HEK293T (cell line): ENCODE results near the gene ZBTB9.

Experiments used
- CTCF ChIA-PET: fragments of 350-600 bp; formaldehyde crosslinking; extraction: SDS; loops from one replicate; lab custom pipeline; 2021; ENCODE audit warnings: antibody characterized with exemption, inconsistent platforms; lab: Yijun Ruan, JAX
- POLR2A ChIA-PET: fragments of 350-600 bp; formaldehyde crosslinking; extraction: SDS; loops from one replicate; lab custom pipeline; 2020; ENCODE audit warnings: antibody characterized with exemption, inconsistent platforms; lab: Yijun Ruan, JAX
- DNase-seq: peaks from one replicate; pipeline ENCODE4 v3.0.0; 2012; ENCODE audit warnings: mixed read lengths; ENCODE audit errors: extremely low spot score
- ARNT ChIP-seq: fragments of 450-650 bp; IDR thresholded peaks from 2 replicates; pipeline ENCODE4 v1.6.1; 2017; ENCODE audit warnings: mild to moderate bottlenecking
- BHLHE40 ChIP-seq: fragments of 450-650 bp; IDR thresholded peaks from 2 replicates; pipeline ENCODE4 v1.6.1; 2016; ENCODE audit warnings: mild to moderate bottlenecking, moderate library complexity, borderline replicate concordance
- CTBP1 ChIP-seq: fragments of 450-650 bp; IDR thresholded peaks from 2 replicates; pipeline ENCODE4 v1.6.1; 2016; ENCODE audit warnings: borderline replicate concordance
- ELF4 ChIP-seq: fragments of 450-650 bp; IDR thresholded peaks from 2 replicates; pipeline ENCODE4 v1.6.1; 2017; ENCODE audit warnings: antibody characterized with exemption
- FOXA1 ChIP-seq: fragments of 450-650 bp; IDR thresholded peaks from 2 replicates; pipeline ENCODE4 v1.6.1; 2016; ENCODE audit warnings: mild to moderate bottlenecking
- FOXK2 ChIP-seq: fragments of 450-650 bp; IDR thresholded peaks from 2 replicates; pipeline ENCODE4 v1.6.1; 2016; ENCODE audit warnings: mild to moderate bottlenecking
- FOXM1 ChIP-seq: fragments of 450-650 bp; IDR thresholded peaks from 2 replicates; pipeline ENCODE4 v1.6.1; 2017; ENCODE audit warnings: mild to moderate bottlenecking, borderline replicate concordance
- HDGF ChIP-seq: fragments of 450-650 bp; IDR thresholded peaks from 2 replicates; pipeline ENCODE4 v1.6.1; 2017; ENCODE audit warnings: antibody characterized with exemption, borderline replicate concordance
- L3MBTL2 ChIP-seq: fragments of 450-650 bp; conservative IDR thresholded peaks from 2 replicates; pipeline ENCODE4 v1.6.1; 2016; ENCODE audit warnings: mild to moderate bottlenecking
- LEF1 ChIP-seq: fragments of 450-650 bp; IDR thresholded peaks from 2 replicates; pipeline ENCODE4 v1.6.1; 2017; ENCODE audit warnings: mild to moderate bottlenecking, borderline replicate concordance
- NFRKB ChIP-seq: fragments of 450-650 bp; IDR thresholded peaks from 2 replicates; pipeline ENCODE4 v1.6.1; 2016; ENCODE audit warnings: mild to moderate bottlenecking, moderate library complexity
- PKNOX1 ChIP-seq: fragments of 450-650 bp; IDR thresholded peaks from 2 replicates; pipeline ENCODE4 v1.6.1; 2016
- SP1 ChIP-seq: fragments of 450-650 bp; IDR thresholded peaks from 2 replicates; pipeline ENCODE4 v1.6.1; 2017
- SUZ12 ChIP-seq: fragments of 450-650 bp; IDR thresholded peaks from 2 replicates; pipeline ENCODE4 v1.6.1; 2016; ENCODE audit warnings: mild to moderate bottlenecking
- TARDBP ChIP-seq: fragments of 450-650 bp; IDR thresholded peaks from 2 replicates; pipeline ENCODE4 v1.6.1; 2016
- ZNF384 ChIP-seq: fragments of 450-650 bp; IDR thresholded peaks from 2 replicates; pipeline ENCODE4 v1.6.1; 2016

The ZBTB9 gene

DNA sequence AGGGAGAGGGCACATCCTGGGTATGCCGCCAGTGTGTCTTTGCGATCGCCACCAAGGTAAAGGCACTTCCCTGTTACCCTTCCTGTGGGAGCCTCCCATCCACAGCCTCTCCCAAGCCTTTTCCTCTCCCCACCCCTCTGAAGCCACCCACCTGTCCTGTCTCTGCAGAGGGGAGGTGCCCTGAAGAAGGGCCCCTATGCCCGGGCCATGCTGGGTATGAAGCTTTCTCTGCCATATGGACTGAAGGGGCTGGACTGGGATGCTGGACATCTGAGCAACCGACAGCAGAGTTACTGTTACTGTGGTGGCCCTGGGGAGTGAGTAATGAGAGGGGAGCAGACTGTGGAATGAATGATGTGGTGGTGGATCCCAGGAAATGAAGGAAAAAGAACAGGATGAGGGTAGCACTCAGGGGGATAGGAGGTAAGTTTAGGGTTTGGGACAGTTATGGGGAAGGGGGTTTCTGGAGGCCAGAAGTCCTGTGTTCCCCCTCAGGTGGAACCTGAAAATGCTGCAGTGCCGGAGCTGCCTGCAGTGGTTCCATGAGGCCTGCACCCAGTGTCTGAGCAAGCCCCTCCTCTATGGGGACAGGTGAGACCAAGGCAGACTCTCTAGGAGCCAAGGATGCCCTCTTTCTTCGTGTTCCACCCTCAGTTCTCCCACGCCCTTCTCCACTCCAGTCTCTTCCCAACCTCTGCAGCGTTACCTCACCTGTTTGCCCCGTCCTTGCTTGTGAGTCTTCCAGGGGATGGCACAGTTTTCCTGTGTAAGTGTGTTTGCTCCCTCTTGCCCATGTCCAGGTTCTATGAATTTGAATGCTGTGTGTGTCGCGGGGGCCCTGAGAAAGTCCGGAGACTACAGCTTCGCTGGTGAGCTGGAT lies 40.9 kb upstream of the ZBTB9 start:
- ChIA-PET POLR2A (no interaction called here), CTCF (no interaction called here)
- no peak for TF ChIP-seq FOXK2
- no peak for TF ChIP-seq PKNOX1
- TF ChIP-seq ARNT: no peak
- TF ChIP-seq L3MBTL2: no peak
- TF ChIP-seq TARDBP: no peak
- TF ChIP-seq NFRKB: no peak
- no peak for TF ChIP-seq LEF1
- no peak for TF ChIP-seq ZNF384
- TF ChIP-seq FOXA1: no peak
- no peak for TF ChIP-seq FOXM1
- no peak for TF ChIP-seq SP1
- no peak for TF ChIP-seq SUZ12
- TF ChIP-seq BHLHE40: no peak
- DNase-seq: no peak

- POLR2A ChIA-PET: no interaction called here
- CTCF ChIA-PET: no interaction called here
- TF ChIP-seq PKNOX1 (no peak), ARNT (no peak), FOXM1 (no peak), FOXA1 (no peak), L3MBTL2 (no peak), ZNF384 (no peak), LEF1 (no peak), FOXK2 (no peak)
- no peak for DNase-seq
Measured at GRCh38 chr6:33414592-33415271, 39.6 kb upstream of the ZBTB9 start.

DNA sequence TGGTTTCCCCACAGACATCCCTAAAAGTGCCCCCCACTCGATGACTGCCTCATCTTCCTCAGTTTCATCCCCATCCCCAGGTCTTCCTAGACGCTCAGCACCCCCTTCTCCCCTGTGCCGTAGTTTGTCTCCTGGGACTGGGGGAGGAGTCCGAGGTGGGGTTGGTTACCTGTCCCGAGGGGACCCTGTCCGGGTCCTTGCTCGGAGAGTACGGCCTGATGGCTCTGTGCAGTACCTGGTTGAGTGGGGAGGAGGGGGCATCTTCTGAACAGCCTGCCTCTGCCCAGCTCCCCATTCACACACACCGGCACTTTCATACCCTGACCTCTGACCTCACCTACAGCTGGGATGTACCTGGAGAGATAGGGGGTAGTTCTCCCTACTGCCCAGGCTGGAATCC lies 38.5 kb upstream of the ZBTB9 start:
- ChIA-PET POLR2A (no interaction called here), CTCF (no interaction called here)
- no peak for DNase-seq
- TF ChIP-seq BHLHE40 (no peak), FOXK2 (no peak), SUZ12 (no peak)

DNA sequence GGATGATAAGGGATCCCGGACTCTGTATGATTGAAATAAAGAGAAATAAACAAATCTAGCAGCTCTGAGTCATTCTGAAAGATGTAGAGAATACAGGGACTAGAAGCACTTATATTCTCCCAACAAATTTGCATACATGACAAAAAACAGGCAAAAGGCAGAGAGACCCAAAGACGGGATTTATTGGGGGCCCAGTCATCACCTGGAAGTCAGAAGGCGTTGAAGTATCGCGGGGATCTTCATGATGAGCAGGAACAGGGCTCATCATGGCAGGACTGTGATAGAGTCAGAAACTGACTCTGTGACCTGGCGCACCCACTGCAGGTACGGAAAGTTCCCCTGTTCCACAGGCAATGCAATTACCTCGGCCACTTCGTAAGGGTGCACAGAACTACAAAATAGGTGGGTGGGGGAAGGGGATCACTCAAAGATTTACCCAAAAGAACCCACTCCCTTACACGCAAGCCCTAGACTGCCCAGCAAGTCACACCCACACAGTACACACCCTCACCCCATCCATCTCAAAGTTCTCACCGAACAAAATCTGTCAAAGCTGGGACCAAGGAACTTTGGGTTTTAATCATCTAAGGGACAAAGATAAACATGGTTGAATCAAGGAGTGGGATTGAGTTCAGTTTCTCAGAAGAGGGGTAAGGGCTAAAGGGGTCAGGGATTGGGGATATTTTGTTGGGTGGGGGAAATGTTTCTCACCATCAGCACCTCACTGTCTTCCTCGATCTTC lies 37.8 kb upstream of the ZBTB9 start:
- DNase-seq: no peak
- POLR2A ChIA-PET: interaction anchor here (0.7 to 3.4 kb wide), 3 partner anchors 23 to 145 kb away, joined by 3 to 11 read pairs (median 3); partner anchors contain the start of genes RPS18, VPS52 and ZBTB9
- CTCF ChIA-PET: no interaction called here
- no peak for TF ChIP-seq ELF4
- no peak for TF ChIP-seq NFRKB
- no peak for TF ChIP-seq HDGF
- no peak for TF ChIP-seq CTBP1
- no peak for TF ChIP-seq PKNOX1
- no peak for TF ChIP-seq BHLHE40
- TF ChIP-seq LEF1: no peak
- TF ChIP-seq FOXA1: no peak
- no peak for TF ChIP-seq SP1
- no peak for TF ChIP-seq ZNF384

GRCh38 chr6:33417128-33417902 lies 37.1 kb upstream of the ZBTB9 start:
- TF ChIP-seq ELF4 (no peak), BHLHE40 (no peak), LEF1 (no peak; the same call in 1 of the 2 replicates), TARDBP (no peak), ARNT (no peak), HDGF (no peak), FOXM1 (no peak), SUZ12 (no peak), PKNOX1 (no peak)
- CTCF ChIA-PET: no interaction called here
- DNase-seq: no peak
- POLR2A ChIA-PET: interaction anchor here (0.7 to 3.4 kb wide), 8 partner anchors 9 to 146 kb away, joined by 3 to 17 read pairs (median 4); partner anchors contain the start of genes RPS18, VPS52 and ZBTB9
